Measurements from ENCODE around the gene RGS5.

- TF ChIP-seq CTCF (IDR thresholded peaks at IDR 0.05) (no peak), POLR2A (IDR thresholded peaks at IDR 0.05) (no peak), POLR2AphosphoS5 (IDR thresholded peaks at IDR 0.05) (no peak), EP300 (IDR thresholded peaks at IDR 0.05) (no peak)
Observed at GRCh38 chr1:163188947-163189346, 13.8 kb downstream of the RGS5 start.
